HG02571 (cell line): ENCODE data around the gene ZRANB2.

Source experiments
- ATAC-seq: cut with Tn5 transposase; IDR thresholded peaks from one replicate; pipeline ENCODE4 v1.9.1; 2021; ENCODE audit warnings: mild to moderate bottlenecking, moderate library complexity; ENCODE audit not compliant: unreplicated experiment

ZRANB2 gene

DNA sequence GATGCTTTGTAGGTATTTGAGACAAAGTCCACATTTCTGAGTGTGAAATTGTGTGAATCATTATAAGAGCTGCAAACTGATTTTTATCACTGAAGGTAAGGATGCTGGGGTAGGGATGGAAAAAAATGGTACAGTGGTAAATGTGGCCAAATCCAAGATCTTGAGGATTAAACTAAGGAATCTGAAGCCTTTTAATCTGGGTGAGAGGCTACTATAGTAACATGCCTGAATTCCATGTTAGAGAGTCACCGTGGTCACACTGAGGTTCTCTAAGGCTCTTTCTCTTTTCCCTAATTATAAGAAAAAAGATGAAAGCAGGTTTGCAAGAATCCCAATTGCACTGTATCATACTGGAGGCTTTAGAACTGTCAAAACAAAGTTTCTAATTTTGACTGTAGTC is 50.8 kb downstream of the ZRANB2 start:
- no peak for ATAC-seq

DNA sequence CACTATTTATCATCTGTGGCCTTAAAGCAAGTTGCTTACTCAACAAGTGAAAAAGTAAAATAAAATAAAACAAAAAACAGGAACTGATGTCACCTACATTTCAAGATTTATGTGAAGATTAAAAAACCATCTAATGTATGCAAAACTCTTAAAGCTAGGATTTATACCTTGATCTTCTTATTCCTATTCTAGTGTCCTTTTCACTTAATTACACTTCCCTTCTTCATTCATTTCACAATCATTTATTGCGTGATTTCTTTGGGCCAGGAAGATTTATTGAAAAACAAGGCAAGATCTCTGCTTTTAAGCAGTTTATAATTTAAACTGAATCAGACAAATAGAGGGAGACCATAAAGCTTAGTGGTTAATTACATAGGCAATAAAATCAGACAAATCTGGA is 51.9 kb downstream of the ZRANB2 start:
- no peak for ATAC-seq

DNA sequence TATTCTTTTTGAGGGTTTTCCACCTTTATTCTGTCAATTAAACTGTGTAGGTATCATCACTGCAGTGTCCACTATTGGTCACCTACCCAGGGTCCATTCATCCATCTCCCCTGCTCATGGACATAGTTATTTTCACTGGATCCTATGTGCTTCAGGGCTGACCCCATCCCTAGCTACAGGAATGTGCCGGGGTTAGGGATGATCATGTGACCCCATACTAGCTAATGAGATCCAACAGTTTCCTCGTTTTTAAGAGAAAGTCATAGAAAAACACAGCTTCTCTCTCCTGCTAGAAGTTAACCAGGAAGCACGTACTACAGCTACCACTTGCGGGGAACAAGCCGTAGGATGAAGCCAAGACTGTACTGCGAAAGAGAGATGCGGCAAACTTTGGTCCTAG is 52.8 kb downstream of the ZRANB2 start:
- no peak for ATAC-seq

DNA sequence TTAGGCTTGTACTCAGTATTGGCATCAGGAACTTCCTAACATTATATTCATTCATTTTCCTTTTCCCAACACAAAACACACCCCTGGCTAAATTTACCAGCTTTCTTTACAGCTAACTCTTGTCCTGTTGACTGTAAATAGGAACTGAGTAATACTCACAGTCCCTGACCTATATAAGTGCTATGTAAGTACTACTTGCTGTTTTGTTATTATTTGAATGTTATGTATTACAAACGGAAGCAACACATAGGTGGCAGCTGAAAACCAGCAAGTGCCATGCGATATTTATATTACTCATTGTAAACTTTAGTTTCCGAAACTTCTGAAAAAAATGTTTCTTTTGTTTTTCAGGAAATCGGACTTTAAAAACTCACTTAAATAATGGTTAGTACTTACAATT is 54.7 kb downstream of the ZRANB2 start:
- no peak for ATAC-seq

DNA sequence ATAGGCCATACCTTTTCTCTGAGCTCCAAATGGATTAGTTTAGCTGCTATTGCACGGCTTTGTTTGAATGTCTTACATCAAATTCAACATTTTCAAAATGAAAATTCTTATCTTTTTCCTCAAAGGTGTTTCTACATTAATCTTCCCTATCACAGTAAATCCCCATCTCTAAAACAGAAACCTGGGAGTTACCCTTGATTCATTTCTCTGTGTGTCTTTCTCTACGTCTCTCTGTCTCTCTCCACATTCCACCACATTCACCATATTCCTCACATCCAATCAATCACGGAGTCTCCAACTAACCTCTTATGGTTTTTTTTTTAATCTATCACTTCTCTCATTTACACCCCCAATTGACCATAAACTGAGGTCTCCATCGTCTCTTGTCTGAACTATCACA is 57.3 kb downstream of the ZRANB2 start:
- no peak for ATAC-seq

DNA sequence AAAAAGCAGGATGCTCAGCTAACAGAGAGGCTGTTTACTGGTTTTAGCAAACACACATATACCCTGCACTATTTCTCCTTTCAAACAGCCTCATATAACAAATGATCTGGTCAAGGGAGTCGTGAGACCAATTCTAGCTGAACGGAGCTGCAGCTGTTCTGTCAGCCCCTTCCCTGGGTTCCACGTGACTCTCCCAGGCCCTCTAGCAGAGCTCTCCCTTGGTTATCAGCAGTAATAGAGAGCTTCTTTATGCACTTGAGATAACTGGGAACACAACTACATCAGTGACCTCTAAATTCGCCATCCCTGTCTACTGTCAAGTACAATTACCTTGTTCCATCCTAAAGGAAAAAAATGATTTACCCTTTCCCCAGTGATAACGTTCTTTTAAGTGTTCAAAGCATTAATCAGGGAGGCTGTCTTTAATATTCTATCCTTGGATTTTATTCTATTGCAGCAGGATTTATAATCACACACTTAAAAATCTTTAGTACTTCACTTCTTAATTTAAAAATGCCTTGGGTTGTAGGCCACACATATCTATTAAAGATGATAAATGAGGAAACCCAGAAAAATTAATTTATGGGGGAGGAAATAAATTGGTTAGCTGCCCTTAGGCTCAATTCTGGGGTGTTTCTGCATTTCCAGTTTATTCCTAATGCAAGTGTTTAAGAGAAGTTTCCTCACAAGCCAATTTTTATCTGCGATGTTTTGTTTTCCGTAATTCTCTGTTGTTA is 61.4 kb downstream of the ZRANB2 start:
- no peak for ATAC-seq

DNA sequence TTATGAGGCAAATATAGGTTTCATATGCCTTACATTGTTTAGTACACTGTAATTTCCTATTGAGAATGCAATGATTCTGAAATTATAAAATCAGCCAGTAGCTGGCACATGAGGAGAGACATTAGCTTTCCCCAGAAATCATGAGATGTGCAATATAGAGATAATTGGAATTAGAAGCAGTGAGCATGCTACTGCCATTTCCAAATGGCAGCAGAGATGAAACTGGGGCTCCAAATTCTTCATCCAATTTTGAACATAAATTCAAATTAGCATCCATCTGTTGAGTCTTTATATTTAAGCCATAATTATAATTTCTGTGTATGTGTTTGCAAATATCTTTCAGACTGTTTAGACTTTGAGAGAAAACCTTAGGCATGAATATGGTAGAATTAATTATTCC is 62.0 kb downstream of the ZRANB2 start:
- ATAC-seq: no peak

DNA sequence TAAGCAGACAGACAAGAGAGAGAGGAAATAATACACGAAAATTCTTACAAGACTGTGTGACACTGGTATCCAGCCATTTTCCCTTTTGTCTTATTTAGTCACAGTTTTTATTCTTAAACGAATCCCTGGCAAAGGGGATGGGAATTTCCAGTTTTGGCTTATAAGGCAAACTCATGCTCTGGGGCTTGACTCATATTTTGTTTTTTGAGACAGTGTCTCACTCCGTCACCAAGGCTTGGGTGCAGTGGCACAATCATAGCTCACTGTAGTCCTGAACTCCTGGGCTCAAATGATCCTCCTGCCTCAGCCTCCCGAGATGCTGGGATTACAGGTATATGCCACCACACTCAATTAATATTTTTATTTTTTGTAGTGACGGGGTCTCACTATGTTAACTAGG is 65.1 kb downstream of the ZRANB2 start:
- ATAC-seq: no peak

DNA sequence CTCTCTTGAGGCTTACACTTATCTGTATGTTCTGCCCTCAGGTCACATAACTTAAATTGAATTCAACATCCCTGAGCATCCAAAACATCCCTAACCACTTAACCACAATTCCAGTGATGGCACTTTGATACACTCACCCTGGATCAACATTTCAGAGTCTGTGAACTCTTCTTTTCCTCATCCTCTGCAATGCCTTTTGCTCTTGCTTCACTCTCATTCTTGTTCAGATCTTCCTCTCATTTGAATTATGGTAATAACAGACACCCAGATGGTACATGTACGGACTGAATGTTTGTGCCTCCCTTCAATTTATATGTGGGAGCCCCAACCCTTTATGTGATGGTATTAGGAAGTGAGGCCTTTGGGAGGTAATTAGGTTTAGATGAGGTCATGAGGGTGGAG is 66.7 kb downstream of the ZRANB2 start:
- ATAC-seq: no peak
